PC-3 (cell line): ENCODE measurements around the gene ID4. TPM values are rescaled to one million over a fixed set of nuclear protein-coding genes. Genes with fewer than 3 reads are reported as not detected.

Source experiments
- ATAC-seq: fragments of 200-7000 bp; cut with Tn5 transposase; 2 replicates; pipeline ENCODE4 v1.9.1; 2020; ENCODE audit warnings: mild to moderate bottlenecking, moderate library complexity
- BruUV-seq: library from RNA; stranded (reverse); fragments of 400-500 nt; replicated peaks from 2 replicates; lab custom pipeline; 2021; lab: Mats Ljungman, UMichigan
- CTCF ChIA-PET: fragments of 300-600 bp; sonication (Branson Sonifier 250); formaldehyde crosslinking; loops from one replicate; lab custom pipeline; 2022; ENCODE audit warnings: antibody characterized with exemption; lab: Charles Lee
- POLR2A ChIA-PET: fragments of 300-600 bp; sonication (Branson Sonifier 250); formaldehyde crosslinking; loops from one replicate; lab custom pipeline; 2022; ENCODE audit warnings: antibody characterized with exemption; ENCODE audit not compliant: unreplicated experiment; lab: Charles Lee
- DNase-seq: peaks from one replicate; pipeline ENCODE4 v3.0.0-alpha.2; 2015
- H2AFZ ChIP-seq: fragments of 300-600 bp; sonication (generic); 2 replicates; pipeline ENCODE4 v1.6.0; 2016; ENCODE audit warnings: antibody characterized with exemption, low read length
- H3F3A ChIP-seq: fragments of 300-600 bp; sonication (generic); one replicate; pipeline ENCODE4 v1.6.0; 2017; ENCODE audit warnings: antibody characterized with exemption, low read length, control low read depth, mild to moderate bottlenecking; ENCODE audit not compliant: unreplicated experiment
- H3K27ac ChIP-seq: fragments of 300-600 bp; sonication (generic); 2 replicates; pipeline ENCODE4 v1.5.1; 2016; ENCODE audit warnings: mild to moderate bottlenecking, low read length
- H3K27me3 ChIP-seq: fragments of 300-600 bp; sonication (generic); 2 replicates; pipeline ENCODE4 v1.6.1; 2016; ENCODE audit warnings: low read length, mixed read lengths
- H3K36me3 ChIP-seq: fragments of 300-600 bp; sonication (generic); 2 replicates; pipeline ENCODE4 v1.6.1; 2016; ENCODE audit warnings: low read depth, mixed run types, low read length, mixed read lengths
- H3K4me1 ChIP-seq: fragments of 300-600 bp; sonication (generic); 2 replicates; pipeline ENCODE4 v1.5.1; 2016; ENCODE audit warnings: low read length; ENCODE audit not compliant: insufficient read depth
- H3K4me2 ChIP-seq: fragments of 300-600 bp; sonication (generic); 2 replicates; pipeline ENCODE4 v1.6.0; 2016; ENCODE audit warnings: low read length
- H3K4me3 ChIP-seq: fragments of 300-600 bp; sonication (generic); 2 replicates; pipeline ENCODE4 v1.5.1; 2016; ENCODE audit warnings: mild to moderate bottlenecking, low read length, mixed read lengths
- H3K79me2 ChIP-seq: fragments of 300-600 bp; sonication (generic); 2 replicates; pipeline ENCODE4 v1.6.1; 2017; ENCODE audit warnings: low read length, mixed read lengths
- H3K9ac ChIP-seq: fragments of 300-600 bp; sonication (generic); 2 replicates; pipeline ENCODE4 v1.6.0; 2016; ENCODE audit warnings: mild to moderate bottlenecking, low read length
- H3K9me2 ChIP-seq: fragments of 300-600 bp; sonication (generic); replicated peaks from 2 replicates; pipeline ENCODE4 v1.6.1; 2016; ENCODE audit warnings: mixed run types, low read length, mixed read lengths
- H3K9me3 ChIP-seq: fragments of 300-600 bp; sonication (generic); 2 replicates; pipeline ENCODE4 v1.6.1; 2016; ENCODE audit warnings: low read length, mixed read lengths
- H4K20me1 ChIP-seq: fragments of 300-600 bp; sonication (generic); 2 replicates; pipeline ENCODE4 v1.6.1; 2016; ENCODE audit warnings: low read length, mixed read lengths
- EZH2 ChIP-seq: fragments of 300-600 bp; sonication (generic); IDR thresholded peaks from one replicate; pipeline ENCODE4 v1.6.1; 2017; ENCODE audit warnings: antibody characterized with exemption, mild to moderate bottlenecking, low read length; ENCODE audit not compliant: unreplicated experiment
- EZH2phosphoT487 ChIP-seq: fragments of 300-600 bp; sonication (generic); IDR thresholded peaks from 2 replicates; pipeline ENCODE4 v1.6.1; 2018; ENCODE audit warnings: mild to moderate bottlenecking, antibody characterized with exemption, low read length, borderline replicate concordance
- intact Hi-C: fragments of 100-400 bp; cut with micrococcal nuclease; formaldehyde crosslinking; loops from 2 replicates; pipeline ENCODE4 v1.9.0; 2023
- total RNA-seq: library from RNA; depleted of rRNA; stranded (reverse); fragments of >200 nt; gene quantifications from 2 replicates; pipeline ENCODE4 v1.2.3, GENCODE V29; 2014
- TF ChIP-seq, protein P1 (sequence below): fragments of 300-600 bp; sonication (generic); conservative IDR thresholded peaks from 2 replicates; pipeline ENCODE4 v1.5.1; 2017; ENCODE audit warnings: antibody characterized with exemption, low read depth, mild to moderate bottlenecking, low read length

ID4 gene
- total RNA-seq, 1 experiment from 2014 or later = 1.4 TPM

DNA sequence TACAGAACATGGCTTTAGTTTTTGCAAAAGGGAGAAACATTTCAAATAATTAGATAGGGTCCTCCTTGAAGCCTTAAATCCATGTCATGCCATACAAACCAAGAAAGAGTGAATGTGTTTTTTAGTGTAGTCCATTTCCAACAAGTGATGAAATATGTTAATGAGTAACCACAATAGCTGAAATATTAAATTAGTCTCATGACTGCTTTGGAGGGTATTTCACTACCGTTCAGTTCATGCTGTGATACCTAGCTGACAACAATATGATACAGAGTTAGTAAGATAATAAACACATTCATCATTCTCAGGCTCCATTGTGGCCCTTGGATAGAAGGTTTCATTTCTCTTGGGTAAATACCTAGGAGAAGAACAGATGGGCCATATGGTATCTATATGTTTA, 5.8 kb upstream of the ID4 start:
- H3K9me3 ChIP-seq = no peaks in the 10 kb centered on the region
- CTCF ChIA-PET = no interaction called here
- H3K79me2 ChIP-seq = no peaks in the 10 kb centered on the region
- intact Hi-C loops = no loop called here
- no peak overlapping the region for H3K4me2 ChIP-seq
- no TSS peak for BruUV-seq
- TF ChIP-seq EZH2phosphoT487 = no peak
- TF ChIP-seq, protein P1, sequence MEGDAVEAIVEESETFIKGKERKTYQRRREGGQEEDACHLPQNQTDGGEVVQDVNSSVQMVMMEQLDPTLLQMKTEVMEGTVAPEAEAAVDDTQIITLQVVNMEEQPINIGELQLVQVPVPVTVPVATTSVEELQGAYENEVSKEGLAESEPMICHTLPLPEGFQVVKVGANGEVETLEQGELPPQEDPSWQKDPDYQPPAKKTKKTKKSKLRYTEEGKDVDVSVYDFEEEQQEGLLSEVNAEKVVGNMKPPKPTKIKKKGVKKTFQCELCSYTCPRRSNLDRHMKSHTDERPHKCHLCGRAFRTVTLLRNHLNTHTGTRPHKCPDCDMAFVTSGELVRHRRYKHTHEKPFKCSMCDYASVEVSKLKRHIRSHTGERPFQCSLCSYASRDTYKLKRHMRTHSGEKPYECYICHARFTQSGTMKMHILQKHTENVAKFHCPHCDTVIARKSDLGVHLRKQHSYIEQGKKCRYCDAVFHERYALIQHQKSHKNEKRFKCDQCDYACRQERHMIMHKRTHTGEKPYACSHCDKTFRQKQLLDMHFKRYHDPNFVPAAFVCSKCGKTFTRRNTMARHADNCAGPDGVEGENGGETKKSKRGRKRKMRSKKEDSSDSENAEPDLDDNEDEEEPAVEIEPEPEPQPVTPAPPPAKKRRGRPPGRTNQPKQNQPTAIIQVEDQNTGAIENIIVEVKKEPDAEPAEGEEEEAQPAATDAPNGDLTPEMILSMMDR = no peak
- no peak for TF ChIP-seq EZH2
- no peak overlapping the region for H3K9ac ChIP-seq
- no peak overlapping the region for H3K27ac ChIP-seq
- POLR2A ChIA-PET = no interaction called here
- no peak for ATAC-seq
- no peaks in the 10 kb centered on the region for H3K27me3 ChIP-seq
- no peaks in the 10 kb centered on the region for H3F3A ChIP-seq
- no peaks in the 10 kb centered on the region for H3K9me2 ChIP-seq
- no peak overlapping the region for H3K4me3 ChIP-seq
- peaks cover 17% of the 10 kb centered on the region for H3K4me1 ChIP-seq
- no peaks in the 10 kb centered on the region for H4K20me1 ChIP-seq
- no peak for DNase-seq
- H2AFZ ChIP-seq = no peak overlapping the region
- H3K36me3 ChIP-seq = no peaks in the 10 kb centered on the region

GRCh38 chr6:19833947-19834346, 3.2 kb upstream of the ID4 start:
- no peak overlapping the region for H3K4me2 ChIP-seq
- H3K9me3 ChIP-seq = no peaks in the 10 kb centered on the region
- POLR2A ChIA-PET = no interaction called here
- no peak overlapping the region for H2AFZ ChIP-seq
- H3K4me1 ChIP-seq = peaks cover 17% of the 10 kb centered on the region
- no peaks in the 10 kb centered on the region for H3K79me2 ChIP-seq
- no peak overlapping the region for H3K27ac ChIP-seq
- no TSS peak for BruUV-seq
- intact Hi-C loops = no loop called here
- 0 out of 2 replicates have a peak, but pooled peaks cover 2% of the 10 kb centered on the region for H3K27me3 ChIP-seq
- H3K36me3 ChIP-seq = no peaks in the 10 kb centered on the region
- H3K4me3 ChIP-seq = no peak overlapping the region
- ATAC-seq = no peak
- no peaks in the 10 kb centered on the region for H3K9me2 ChIP-seq
- no peaks in the 10 kb centered on the region for H3F3A ChIP-seq
- no peak for DNase-seq
- H4K20me1 ChIP-seq = no peaks in the 10 kb centered on the region
- no peak overlapping the region for H3K9ac ChIP-seq
- CTCF ChIA-PET = no interaction called here
- TF ChIP-seq EZH2phosphoT487 (no peak), EZH2 (no peak)
- TF ChIP-seq, protein P1 = no peak

DNA sequence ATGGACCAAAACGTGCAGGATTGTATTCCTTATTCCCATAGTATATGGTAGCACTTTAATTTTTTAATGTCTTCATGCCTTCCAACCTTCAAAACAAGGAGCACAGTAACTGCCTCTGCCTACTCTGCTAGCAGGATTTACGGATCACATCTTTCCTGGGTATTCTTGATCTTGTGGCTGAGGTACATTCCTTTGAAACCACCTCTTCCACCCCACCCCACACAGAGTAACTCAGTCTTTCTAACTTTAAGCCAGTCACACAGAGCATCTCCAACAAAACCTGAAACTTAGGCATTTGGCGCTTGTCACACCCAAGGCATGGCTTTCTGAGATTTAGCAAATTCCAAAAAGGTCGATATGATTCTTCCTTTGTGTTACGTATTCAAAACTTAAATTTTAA, 2.3 kb upstream of the ID4 start:
- no peak for ATAC-seq
- TF ChIP-seq EZH2 = no peak
- TF ChIP-seq EZH2phosphoT487 = no peak
- TF ChIP-seq, protein P1 = no peak
- Histone ChIP-seq H3K4me2 (no peak overlapping the region), H3K9ac (no peak overlapping the region), H3F3A (no peaks in the 10 kb centered on the region), H3K36me3 (no peaks in the 10 kb centered on the region), H3K9me2 (no peaks in the 10 kb centered on the region), H3K4me3 (no peak overlapping the region), H3K27me3 (peaks cover 7% of the 10 kb centered on the region), H3K9me3 (no peaks in the 10 kb centered on the region), H3K79me2 (no peaks in the 10 kb centered on the region), H4K20me1 (no peaks in the 10 kb centered on the region), H2AFZ (no peak overlapping the region), H3K27ac (no peak overlapping the region), H3K4me1 (peaks cover 17% of the 10 kb centered on the region)
- no TSS peak for BruUV-seq
- CTCF ChIA-PET = no interaction called here
- POLR2A ChIA-PET = no interaction called here
- intact Hi-C loops = no loop called here
- peak; percentile 39 for DNase-seq
